ENCODE data around the gene GALNT15. TPM values are rescaled to one million over a fixed set of nuclear protein-coding genes. Genes with fewer than 3 reads are reported as not detected.

GALNT15 gene
- total RNA-seq, 1 experiment from 2014 or later = not detected

DNA sequence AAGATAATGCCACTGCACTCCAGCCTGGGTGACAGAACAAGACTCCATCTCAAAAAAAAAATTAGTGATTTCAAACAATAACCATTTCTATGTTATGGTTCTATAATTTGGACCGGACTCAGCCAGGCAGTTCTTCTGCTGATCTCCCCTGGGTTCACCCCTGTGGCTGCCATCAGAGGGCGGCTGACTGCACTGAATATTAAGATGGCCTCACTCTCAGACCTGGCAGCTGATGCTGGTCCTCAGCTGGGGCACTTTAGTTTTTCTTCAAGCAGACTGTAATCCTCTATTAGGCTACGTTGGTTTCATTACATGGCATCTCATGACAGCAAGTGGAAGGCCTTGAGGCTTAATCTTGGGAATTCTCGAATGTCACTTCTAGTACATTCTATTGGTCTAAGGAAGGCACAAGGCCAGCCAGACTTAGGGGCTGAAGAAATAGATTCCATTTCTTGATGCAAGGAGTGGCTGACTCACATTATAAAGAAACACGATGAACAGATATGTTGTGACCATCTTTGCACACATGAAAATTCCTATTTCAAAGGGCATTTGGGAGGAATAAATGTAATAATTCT is 12.8 kb downstream of the GALNT15 start:
- no peaks in the 10 kb centered on the region for H3K9me3 ChIP-seq (ENCODE audit: low read depth, low read length, poor library complexity, severe bottlenecking)
- POLR2A ChIA-PET (ENCODE audit: low non-redundant PET) = no interaction called here
- no peaks in the 10 kb centered on the region for H3K4me1 ChIP-seq (ENCODE audit: insufficient read depth, low read length, poor library complexity, severe bottlenecking)
- H3K4me3 ChIP-seq (ENCODE audit: low read depth, low read length, poor library complexity, severe bottlenecking) = no peak overlapping the region
- H3K27me3 ChIP-seq (replicated peaks; ENCODE audit: insufficient read depth, low read depth, low read length, poor library complexity) = peaks cover 4% of the 10 kb centered on the region
- CTCF ChIA-PET = no interaction called here
- BruUV-seq (replicated peaks) = no TSS peak
- intact Hi-C loops (cut with micrococcal nuclease; ENCODE audit: unreplicated experiment) = no loop called here
- H3K36me3 ChIP-seq (ENCODE audit: insufficient read depth, low read length, poor library complexity, severe bottlenecking) = no peaks in the 10 kb centered on the region
- no peak overlapping the region for H3K27ac ChIP-seq (ENCODE audit: low read depth, low read length, poor library complexity, severe bottlenecking)
- no peak for DNase-seq (ENCODE audit: low spot score)
- no peak for TF ChIP-seq EZH2 (IDR thresholded peaks at IDR 0.05; ENCODE audit: borderline replicate concordance, low read depth, low read length, poor library complexity, severe bottlenecking)
- TF ChIP-seq, protein P1, sequence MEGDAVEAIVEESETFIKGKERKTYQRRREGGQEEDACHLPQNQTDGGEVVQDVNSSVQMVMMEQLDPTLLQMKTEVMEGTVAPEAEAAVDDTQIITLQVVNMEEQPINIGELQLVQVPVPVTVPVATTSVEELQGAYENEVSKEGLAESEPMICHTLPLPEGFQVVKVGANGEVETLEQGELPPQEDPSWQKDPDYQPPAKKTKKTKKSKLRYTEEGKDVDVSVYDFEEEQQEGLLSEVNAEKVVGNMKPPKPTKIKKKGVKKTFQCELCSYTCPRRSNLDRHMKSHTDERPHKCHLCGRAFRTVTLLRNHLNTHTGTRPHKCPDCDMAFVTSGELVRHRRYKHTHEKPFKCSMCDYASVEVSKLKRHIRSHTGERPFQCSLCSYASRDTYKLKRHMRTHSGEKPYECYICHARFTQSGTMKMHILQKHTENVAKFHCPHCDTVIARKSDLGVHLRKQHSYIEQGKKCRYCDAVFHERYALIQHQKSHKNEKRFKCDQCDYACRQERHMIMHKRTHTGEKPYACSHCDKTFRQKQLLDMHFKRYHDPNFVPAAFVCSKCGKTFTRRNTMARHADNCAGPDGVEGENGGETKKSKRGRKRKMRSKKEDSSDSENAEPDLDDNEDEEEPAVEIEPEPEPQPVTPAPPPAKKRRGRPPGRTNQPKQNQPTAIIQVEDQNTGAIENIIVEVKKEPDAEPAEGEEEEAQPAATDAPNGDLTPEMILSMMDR (conservative IDR thresholded peaks at IDR 0.05; ENCODE audit: low read depth, low read length) = no peak

DNA sequence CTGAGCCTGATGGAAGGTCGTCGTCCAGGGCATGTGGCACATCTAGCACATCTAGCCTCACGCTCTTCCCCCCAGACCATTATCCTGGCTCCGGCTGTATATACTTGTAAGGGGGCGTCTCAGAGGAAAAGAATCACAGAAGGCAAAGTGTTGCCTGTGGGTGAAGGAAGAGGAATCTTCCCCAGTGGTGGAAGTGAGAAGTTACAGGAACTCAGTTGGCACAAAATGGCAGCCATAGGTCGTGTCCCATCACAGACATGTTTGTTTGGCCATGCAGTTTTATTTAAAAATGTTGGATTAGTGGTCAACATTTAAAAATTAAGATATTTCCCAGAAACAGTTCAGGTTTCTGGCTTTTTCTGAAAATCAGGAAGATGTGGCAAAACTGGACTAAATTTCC is 13.6 kb downstream of the GALNT15 start:
- BruUV-seq (replicated peaks) = no TSS peak
- CTCF ChIA-PET = no interaction called here
- Histone ChIP-seq H3K27me3 (replicated peaks; ENCODE audit: insufficient read depth, low read depth, low read length, poor library complexity) (peaks cover 4% of the 10 kb centered on the region), H3K27ac (ENCODE audit: low read depth, low read length, poor library complexity, severe bottlenecking) (no peak overlapping the region), H3K36me3 (ENCODE audit: insufficient read depth, low read length, poor library complexity, severe bottlenecking) (no peaks in the 10 kb centered on the region), H3K9me3 (ENCODE audit: low read depth, low read length, poor library complexity, severe bottlenecking) (no peaks in the 10 kb centered on the region), H3K4me3 (ENCODE audit: low read depth, low read length, poor library complexity, severe bottlenecking) (no peak overlapping the region), H3K4me1 (ENCODE audit: insufficient read depth, low read length, poor library complexity, severe bottlenecking) (no peaks in the 10 kb centered on the region)
- POLR2A ChIA-PET (ENCODE audit: low non-redundant PET) = no interaction called here
- TF ChIP-seq EZH2 (IDR thresholded peaks at IDR 0.05; ENCODE audit: borderline replicate concordance, low read depth, low read length, poor library complexity, severe bottlenecking) = no peak
- TF ChIP-seq, protein P1 (conservative IDR thresholded peaks at IDR 0.05; ENCODE audit: low read depth, low read length) = no peak
- DNase-seq (ENCODE audit: low spot score) = no peak
- intact Hi-C loops (cut with micrococcal nuclease; ENCODE audit: unreplicated experiment) = no loop called here

DNA sequence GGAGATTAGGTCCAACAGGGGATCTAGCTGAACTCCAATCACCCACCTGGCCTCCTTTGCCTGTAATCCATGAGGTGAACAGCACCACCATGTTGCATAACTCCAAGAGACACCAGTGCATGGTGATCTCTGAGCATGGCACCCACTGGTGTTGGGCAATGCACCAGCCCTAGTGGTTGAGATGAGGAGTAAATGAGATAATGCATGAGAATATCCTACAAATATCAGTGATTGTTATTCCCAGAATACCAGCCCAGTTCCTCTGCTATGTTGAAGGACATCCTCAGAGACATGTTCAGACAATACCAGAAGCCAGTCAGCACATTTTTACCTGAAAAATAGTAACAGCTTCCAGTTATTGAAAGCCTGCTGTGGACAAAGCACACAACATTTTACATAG is 14.7 kb downstream of the GALNT15 start:
- Histone ChIP-seq H3K36me3 (ENCODE audit: insufficient read depth, low read length, poor library complexity, severe bottlenecking) (no peaks in the 10 kb centered on the region), H3K4me1 (ENCODE audit: insufficient read depth, low read length, poor library complexity, severe bottlenecking) (no peaks in the 10 kb centered on the region), H3K4me3 (ENCODE audit: low read depth, low read length, poor library complexity, severe bottlenecking) (no peak overlapping the region), H3K27ac (ENCODE audit: low read depth, low read length, poor library complexity, severe bottlenecking) (no peak overlapping the region), H3K9me3 (ENCODE audit: low read depth, low read length, poor library complexity, severe bottlenecking) (no peaks in the 10 kb centered on the region), H3K27me3 (replicated peaks; ENCODE audit: insufficient read depth, low read depth, low read length, poor library complexity) (peaks cover 4% of the 10 kb centered on the region)
- intact Hi-C loops (cut with micrococcal nuclease; ENCODE audit: unreplicated experiment) = no loop called here
- BruUV-seq (replicated peaks) = no TSS peak
- TF ChIP-seq EZH2 (IDR thresholded peaks at IDR 0.05; ENCODE audit: borderline replicate concordance, low read depth, low read length, poor library complexity, severe bottlenecking) = no peak
- TF ChIP-seq, protein P1 (conservative IDR thresholded peaks at IDR 0.05; ENCODE audit: low read depth, low read length) = no peak
- ChIA-PET CTCF (interaction anchor here (0.5 kb wide), 1 partner anchor 101 kb away, joined by 3 read pairs; no protein-coding TSS in a partner anchor), POLR2A (ENCODE audit: low non-redundant PET) (no interaction called here)
- DNase-seq (ENCODE audit: low spot score) = no peak
